ENCODE measurements around the gene PLIN4. TPM values are rescaled to one million over a fixed set of nuclear protein-coding genes. Genes with fewer than 3 reads are reported as not detected.

The PLIN4 gene
- total RNA-seq, 1 donor, result under 0.01 TPM

DNA sequence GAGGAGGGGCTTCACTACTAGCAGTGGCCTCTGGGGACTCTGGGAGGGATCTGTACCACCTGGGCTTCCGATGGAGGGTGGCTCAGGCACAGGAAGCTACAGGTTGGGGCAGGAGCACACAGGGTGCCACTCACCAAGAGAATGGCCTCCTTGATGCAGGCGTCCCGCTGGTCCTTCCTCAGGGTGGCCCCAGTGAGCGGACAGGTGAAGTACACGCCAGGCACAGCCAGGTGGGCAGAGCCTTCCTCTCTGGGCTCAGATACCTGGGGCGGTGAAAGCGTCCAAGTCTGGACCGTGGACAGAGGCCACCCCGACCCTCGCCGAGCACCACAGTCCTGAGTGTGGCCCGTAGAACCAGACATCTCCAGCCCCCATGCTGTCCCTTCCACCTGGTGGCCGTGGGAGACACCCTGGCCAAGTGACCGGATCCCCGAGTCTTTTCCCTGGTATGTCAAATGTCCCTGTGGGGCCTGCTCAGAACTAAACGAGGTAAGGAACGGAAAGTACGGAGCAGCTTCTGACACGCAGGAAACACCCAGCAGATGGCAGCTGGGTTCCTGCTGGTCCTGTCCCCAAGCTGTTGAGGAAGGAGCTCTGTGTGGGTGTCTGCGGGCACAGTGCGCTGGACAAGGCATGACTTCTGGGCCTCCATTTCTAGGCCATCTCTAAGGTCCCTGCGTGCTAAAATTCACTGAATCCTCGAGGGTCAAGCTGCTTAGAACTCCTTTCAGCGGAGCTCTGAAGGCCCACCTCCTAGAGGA lies 65.9 kb downstream of the PLIN4 start:
- TF ChIP-seq, protein P1, sequence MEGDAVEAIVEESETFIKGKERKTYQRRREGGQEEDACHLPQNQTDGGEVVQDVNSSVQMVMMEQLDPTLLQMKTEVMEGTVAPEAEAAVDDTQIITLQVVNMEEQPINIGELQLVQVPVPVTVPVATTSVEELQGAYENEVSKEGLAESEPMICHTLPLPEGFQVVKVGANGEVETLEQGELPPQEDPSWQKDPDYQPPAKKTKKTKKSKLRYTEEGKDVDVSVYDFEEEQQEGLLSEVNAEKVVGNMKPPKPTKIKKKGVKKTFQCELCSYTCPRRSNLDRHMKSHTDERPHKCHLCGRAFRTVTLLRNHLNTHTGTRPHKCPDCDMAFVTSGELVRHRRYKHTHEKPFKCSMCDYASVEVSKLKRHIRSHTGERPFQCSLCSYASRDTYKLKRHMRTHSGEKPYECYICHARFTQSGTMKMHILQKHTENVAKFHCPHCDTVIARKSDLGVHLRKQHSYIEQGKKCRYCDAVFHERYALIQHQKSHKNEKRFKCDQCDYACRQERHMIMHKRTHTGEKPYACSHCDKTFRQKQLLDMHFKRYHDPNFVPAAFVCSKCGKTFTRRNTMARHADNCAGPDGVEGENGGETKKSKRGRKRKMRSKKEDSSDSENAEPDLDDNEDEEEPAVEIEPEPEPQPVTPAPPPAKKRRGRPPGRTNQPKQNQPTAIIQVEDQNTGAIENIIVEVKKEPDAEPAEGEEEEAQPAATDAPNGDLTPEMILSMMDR (IDR thresholded peaks at IDR 0.05; ENCODE audit: extremely low read depth, low read depth, low read length), result no peak
- H3K4me2 ChIP-seq (ENCODE audit: insufficient read depth, low read length), result no peak overlapping the region
- peaks cover 43% of the 10 kb centered on the region for H4K20me1 ChIP-seq (ENCODE audit: insufficient read depth, low read length)
- H3K27me3 ChIP-seq (ENCODE audit: insufficient read depth, low read length), result no peaks in the 10 kb centered on the region
- peaks cover 50% of the 10 kb centered on the region for H3K79me2 ChIP-seq (ENCODE audit: insufficient read depth, low read length)
- H3K4me1 ChIP-seq (ENCODE audit: insufficient read depth, low read length), result peaks cover 20% of the 10 kb centered on the region
- no peak overlapping the region for H2AFZ ChIP-seq (ENCODE audit: low read length)
- DNase-seq (ENCODE audit: insufficient read length, low spot score, missing footprints), result peak; percentile 86
- H3K36me3 ChIP-seq (ENCODE audit: insufficient read depth, low read length), result peaks cover 68% of the 10 kb centered on the region
- H3K27ac ChIP-seq (ENCODE audit: low read depth, low read length), result no peak overlapping the region
- H3K9me3 ChIP-seq (ENCODE audit: low read depth, low read length), result no peaks in the 10 kb centered on the region
- H3K4me3 ChIP-seq (ENCODE audit: insufficient read depth, low read length), result no peak overlapping the region

Other genes with a start within 250 kb of the PLIN4 start
- gene SHD, start 239.2 kb downstream of the PLIN4 start, total RNA-seq, result not detected in 2 replicates
- gene TMIGD2, start 216.1 kb downstream of the PLIN4 start, total RNA-seq, result not detected in 2 replicates
- 0.29 and 1.1 TPM in 2 replicates for gene FSD1, start 213.9 kb downstream of the PLIN4 start, total RNA-seq
- 2.4 and 2.5 TPM in 2 replicates for gene STAP2, start 179.7 kb downstream of the PLIN4 start, total RNA-seq
- gene MPND, start 174.9 kb downstream of the PLIN4 start, total RNA-seq, result 6.8 and 6.9 TPM in 2 replicates
- gene SH3GL1, start 117.9 kb downstream of the PLIN4 start, total RNA-seq, result 83.2 and 84.9 TPM in 2 replicates
- gene CHAF1A, start 115.8 kb downstream of the PLIN4 start, total RNA-seq, result 3.6 and 5.6 TPM in 2 replicates
- 120 and 136 TPM in 2 replicates for gene UBXN6, start 60.7 kb downstream of the PLIN4 start, total RNA-seq
- 44.2 and 48.5 TPM in 2 replicates for gene HDGFL2, start 46.2 kb downstream of the PLIN4 start, total RNA-seq
- gene PLIN5, start 16.7 kb upstream of the PLIN4 start, total RNA-seq, result 0.36 TPM in 1 of 2 replicates, not detected in the other
- not detected in 2 replicates for gene LRG1, start 21.6 kb upstream of the PLIN4 start, total RNA-seq
- 0.29 and 0.36 TPM in 2 replicates for gene SEMA6B, start 41.2 kb upstream of the PLIN4 start, total RNA-seq
- gene TNFAIP8L1, start 121.0 kb upstream of the PLIN4 start, total RNA-seq, result 1.8 TPM in 2 replicates
- 152 and 161 TPM in 2 replicates for gene MYDGF, start 151.9 kb upstream of the PLIN4 start, total RNA-seq
- gene DPP9, start 205.4 kb upstream of the PLIN4 start, total RNA-seq, result 26.5 and 30.4 TPM in 2 replicates

Measured in osteoblast (primary cell).